ENCODE measurements around the gene RASSF7. TPM values are rescaled to one million over a fixed set of nuclear protein-coding genes. Genes with fewer than 3 reads are reported as not detected.

RASSF7 gene
- total and polyA plus RNA-seq, 2 donors (not counting 3 experiments of a cell fraction or from before 2014, with no cell fraction given): 14.1 to 19.9 TPM

DNA sequence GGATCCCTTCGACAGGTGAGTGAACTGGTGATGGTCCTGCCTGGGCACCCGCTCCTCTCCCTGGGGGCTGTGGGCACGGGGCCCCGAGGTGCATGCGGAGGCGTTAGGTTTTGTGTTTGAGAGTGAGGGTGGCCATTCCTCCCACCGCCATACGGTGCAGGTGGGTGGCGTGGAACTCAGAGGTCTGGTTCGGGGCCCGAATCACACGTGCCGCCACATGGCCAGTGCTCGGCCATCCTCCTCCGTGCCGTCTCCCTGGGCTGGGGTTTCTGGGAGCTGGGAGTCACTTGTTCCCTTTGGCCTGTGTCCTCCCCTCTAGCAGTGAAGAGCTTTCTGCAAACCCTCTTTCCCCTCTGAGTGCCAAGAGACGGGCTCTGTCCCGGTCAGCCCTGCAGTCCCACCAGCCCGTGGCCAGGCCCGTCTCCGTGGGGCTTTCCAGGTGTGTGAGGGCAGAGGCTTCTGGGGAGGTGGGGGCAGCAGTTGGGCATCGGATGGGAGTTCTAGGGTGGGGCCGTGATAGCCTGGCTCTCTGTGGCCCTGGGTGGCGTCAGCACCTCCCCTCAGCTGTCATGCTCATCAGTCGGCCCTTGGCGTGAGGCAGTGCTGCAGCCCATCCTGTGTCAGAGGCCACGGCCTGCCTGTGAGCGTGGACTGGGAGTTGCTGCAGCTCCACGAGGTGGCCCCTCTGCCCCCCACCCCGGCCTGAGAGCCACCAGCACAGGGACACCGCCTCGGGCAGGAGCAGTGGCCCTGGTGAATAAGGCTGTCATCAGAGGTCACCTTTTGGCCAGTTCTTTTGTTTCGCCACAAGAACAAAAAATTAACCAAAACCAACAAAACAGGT is 44.7 kb downstream of the RASSF7 start:
- H3K4me1 ChIP-seq (ENCODE audit: control insufficient read depth, extremely low read depth, insufficient read depth, low read length): no peaks in the 10 kb centered on the region
- TF ChIP-seq POLR2A (IDR thresholded peaks at IDR 0.05; ENCODE audit: low read depth, low read length) (no peak), JUN (IDR thresholded peaks at IDR 0.05; ENCODE audit: borderline replicate concordance, insufficient read depth, insufficient read length, low read depth) (no peak), MYC (IDR thresholded peaks at IDR 0.05; ENCODE audit: low read depth, low read length) (no peak), GATA2 (IDR thresholded peaks at IDR 0.05; ENCODE audit: insufficient read depth, insufficient read length, low read depth, low read length) (no peak), FOS (IDR thresholded peaks at IDR 0.05; ENCODE audit: borderline replicate concordance, insufficient read depth, low read length) (no peak), EZH2 (IDR thresholded peaks at IDR 0.05; ENCODE audit: borderline replicate concordance, low read depth, low read length, severe bottlenecking) (no peak), POLR2AphosphoS5 (IDR thresholded peaks at IDR 0.05; ENCODE audit: insufficient read depth, low read depth, low read length) (no peak)
- TF ChIP-seq, protein P1, sequence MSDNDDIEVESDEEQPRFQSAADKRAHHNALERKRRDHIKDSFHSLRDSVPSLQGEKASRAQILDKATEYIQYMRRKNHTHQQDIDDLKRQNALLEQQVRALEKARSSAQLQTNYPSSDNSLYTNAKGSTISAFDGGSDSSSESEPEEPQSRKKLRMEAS (IDR thresholded peaks at IDR 0.05; ENCODE audit: insufficient read depth, insufficient read length): no peak
- TF ChIP-seq, protein P2, sequence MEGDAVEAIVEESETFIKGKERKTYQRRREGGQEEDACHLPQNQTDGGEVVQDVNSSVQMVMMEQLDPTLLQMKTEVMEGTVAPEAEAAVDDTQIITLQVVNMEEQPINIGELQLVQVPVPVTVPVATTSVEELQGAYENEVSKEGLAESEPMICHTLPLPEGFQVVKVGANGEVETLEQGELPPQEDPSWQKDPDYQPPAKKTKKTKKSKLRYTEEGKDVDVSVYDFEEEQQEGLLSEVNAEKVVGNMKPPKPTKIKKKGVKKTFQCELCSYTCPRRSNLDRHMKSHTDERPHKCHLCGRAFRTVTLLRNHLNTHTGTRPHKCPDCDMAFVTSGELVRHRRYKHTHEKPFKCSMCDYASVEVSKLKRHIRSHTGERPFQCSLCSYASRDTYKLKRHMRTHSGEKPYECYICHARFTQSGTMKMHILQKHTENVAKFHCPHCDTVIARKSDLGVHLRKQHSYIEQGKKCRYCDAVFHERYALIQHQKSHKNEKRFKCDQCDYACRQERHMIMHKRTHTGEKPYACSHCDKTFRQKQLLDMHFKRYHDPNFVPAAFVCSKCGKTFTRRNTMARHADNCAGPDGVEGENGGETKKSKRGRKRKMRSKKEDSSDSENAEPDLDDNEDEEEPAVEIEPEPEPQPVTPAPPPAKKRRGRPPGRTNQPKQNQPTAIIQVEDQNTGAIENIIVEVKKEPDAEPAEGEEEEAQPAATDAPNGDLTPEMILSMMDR (IDR thresholded peaks at IDR 0.05; ENCODE audit: extremely low read depth in 1 of 2, insufficient read depth in 1 of 2, low read depth in 1 of 2, low read length in 2 of 2): no peak
- no peaks in the 10 kb centered on the region for H4K20me1 ChIP-seq (replicated peaks; ENCODE audit: control insufficient read depth, extremely low read depth, insufficient read depth, low read length)
- dilution Hi-C loops (cut with MboI; ENCODE audit: extremely low pct_ligation_motif_present, low sequenced_read_pairs): no loop called here
- no peak overlapping the region for H3K4me3 ChIP-seq (replicated peaks in 1 of 3; ENCODE audit: insufficient read depth in 1 of 3, low read depth in 1 of 3, low read length in 3 of 3)
- no peak overlapping the region for H3K27ac ChIP-seq (ENCODE audit: insufficient read depth, low read depth, low read length)
- no peaks in the 10 kb centered on the region for H3K79me2 ChIP-seq (ENCODE audit: control insufficient read depth, insufficient read depth, low read length)
- no peaks in the 10 kb centered on the region for H3K9me1 ChIP-seq (replicated peaks; ENCODE audit: control insufficient read depth, extremely low read depth, insufficient read depth, low read length)
- no peak overlapping the region for H3K9ac ChIP-seq (replicated peaks; ENCODE audit: extremely low read depth, insufficient read depth, low read length)
- H3K36me3 ChIP-seq (ENCODE audit: control insufficient read depth in 2 of 2, extremely low read depth in 1 of 2, insufficient read depth in 2 of 2, low read length in 2 of 2): peaks cover 22 to 70% of the 10 kb centered on the region in 2 experiments
- H3K4me2 ChIP-seq (ENCODE audit: insufficient read depth, low read length): no peak overlapping the region
- no peak overlapping the region for H2AFZ ChIP-seq (ENCODE audit: low read depth, low read length)
- no peak for FAIRE-seq
- no peak for DNase-seq (ENCODE audit: low read depth, low spot score)
- no peaks in the 10 kb centered on the region for H3K9me3 ChIP-seq (replicated peaks; ENCODE audit: control insufficient read depth, insufficient read depth, low read length)
- intact Hi-C loops (cut with micrococcal nuclease): no loop called here
- no peaks in the 10 kb centered on the region for H3K27me3 ChIP-seq (ENCODE audit: control insufficient read depth in 2 of 2, insufficient read depth in 2 of 2, low read length in 2 of 2)
- ChIA-PET POLR2A (no interaction called here), CTCF (no interaction called here)
- BruUV-seq (replicated peaks): no TSS peak
